H1 (cell line): ENCODE data around the gene CENPB. TPM values are rescaled to one million over a fixed set of nuclear protein-coding genes. Genes with fewer than 3 reads are reported as not detected.

Experiments
- polyA plus RNA-seq, 7 experiments: library from polyadenylated mRNA; depleted of rRNA in 3 of 7; stranded (reverse) in 5 of 7; unstranded in 2 of 7; fragments of >200 nt in 5 of 7; fragments of 200-250 nt in 2 of 7; gene quantifications; 1 replicate in 5 of 7; 2 replicates in 1 of 7; 4 replicates in 1 of 7; pipeline versions ENCODE4 v1.2.1 to v1.2.3, GENCODE V29; 2011 to 2013; ENCODE audit warnings: missing spikeins in 2 of 7, mixed read lengths in 2 of 7
- total RNA-seq: library from RNA; stranded (reverse); fragmentation: NEBNext Ultra II Directional; extraction: Animal tissue kit (Norgen Biotek cat#: 25700); gene quantifications from 2 replicates; pipeline ENCODE4 v1.2.1, GENCODE V29; 2021

Gene CENPB
- total and polyA plus RNA-seq, 2 of the 8 experiments (the other 6 are each of a cell fraction or from before 2014, with no cell fraction given): 17.7 to 51.6 TPM

Other genes with a start within 250 kb of the CENPB start
- not detected in 2 replicates for gene GFRA4, start 123.3 kb downstream of the CENPB start, total RNA-seq
- gene GFRA4, start 123.3 kb downstream of the CENPB start, polyA plus RNA-seq (2011; rRNA removed): 0.05 TPM in 1 of 2 replicates, not detected in the other
- gene ADAM33, start 104.7 kb downstream of the CENPB start, total RNA-seq: 5.7 and 6.0 TPM in 2 replicates
- gene ADAM33, start 104.7 kb downstream of the CENPB start, polyA plus RNA-seq (2011; rRNA removed): 4.2 and 7.0 TPM in 2 replicates
- gene SIGLEC1, start 74.1 kb downstream of the CENPB start, total RNA-seq: not detected in 2 replicates
- 0.02 TPM in 2 replicates for gene SIGLEC1, start 74.1 kb downstream of the CENPB start, polyA plus RNA-seq (2011; rRNA removed)
- 4.3 and 4.9 TPM in 2 replicates for gene HSPA12B, start 54.1 kb downstream of the CENPB start, total RNA-seq
- gene HSPA12B, start 54.1 kb downstream of the CENPB start, polyA plus RNA-seq (2011; rRNA removed): 2.2 and 3.5 TPM in 2 replicates
- 111 and 117 TPM in 2 replicates for gene ADISSP, start 19.0 kb downstream of the CENPB start, total RNA-seq
- gene ADISSP, start 19.0 kb downstream of the CENPB start, polyA plus RNA-seq (2011; rRNA removed): 141 and 202 TPM in 2 replicates
- 0.65 and 0.71 TPM in 2 replicates for gene SPEF1, start 5.3 kb downstream of the CENPB start, total RNA-seq
- 0.50 and 0.51 TPM in 2 replicates for gene SPEF1, start 5.3 kb downstream of the CENPB start, polyA plus RNA-seq (2011; rRNA removed)
- 30.3 and 31.2 TPM in 2 replicates for gene CDC25B, start 9.6 kb upstream of the CENPB start, total RNA-seq
- gene CDC25B, start 9.6 kb upstream of the CENPB start, polyA plus RNA-seq (2011; rRNA removed): 21.7 and 32.4 TPM in 2 replicates
- gene AP5S1, start 33.8 kb upstream of the CENPB start, total RNA-seq: 3.4 and 3.7 TPM in 2 replicates
- gene AP5S1, start 33.8 kb upstream of the CENPB start, polyA plus RNA-seq (2011; rRNA removed): 3.3 and 4.0 TPM in 2 replicates
- 24.3 and 24.4 TPM in 2 replicates for gene MAVS, start 60.1 kb upstream of the CENPB start, total RNA-seq
- gene MAVS, start 60.1 kb upstream of the CENPB start, polyA plus RNA-seq (2011; rRNA removed): 9.9 and 12.3 TPM in 2 replicates
- 57.5 and 62.0 TPM in 2 replicates for gene PANK2, start 102.6 kb upstream of the CENPB start, total RNA-seq
- 14.9 and 17.1 TPM in 2 replicates for gene PANK2, start 102.6 kb upstream of the CENPB start, polyA plus RNA-seq (2011; rRNA removed)
- gene RNF24, start 228.8 kb upstream of the CENPB start, total RNA-seq: 12.1 and 12.6 TPM in 2 replicates
- gene RNF24, start 228.8 kb upstream of the CENPB start, polyA plus RNA-seq (2011; rRNA removed): 6.8 and 7.0 TPM in 2 replicates